Natural killer cell (primary cell): ENCODE results near the gene TGFBR3. TPM values are rescaled to one million over a fixed set of nuclear protein-coding genes. Genes with fewer than 3 reads are reported as not detected.

Experiments
- ATAC-seq, 3 donors: fragments of 150-1000 bp in 2 of 3; fragments of 200-7000 bp in 1 of 3; cut with Tn5 transposase; 1 replicate in 1 of 3; 2 replicates in 2 of 3; pipeline ENCODE4 v1.10.0; 2021; ENCODE audit warnings: mild to moderate bottlenecking in 2 of 3, moderate library complexity in 2 of 3
- DNase-seq, 2 donors: peaks; one replicate each; pipeline versions ENCODE4 v3.0.0 to v3.0.0-alpha.2; 2013 to 2021; ENCODE audit warnings: mixed read lengths in 1 of 2
- H3K27ac ChIP-seq: one replicate; pipeline ENCODE4 v1.5.1; 2013; ENCODE audit warnings: mild to moderate bottlenecking, low read length
- H3K27me3 ChIP-seq: one replicate; pipeline ENCODE4 v1.6.1; 2013; ENCODE audit warnings: low read length; ENCODE audit not compliant: control insufficient read depth, insufficient read depth
- H3K36me3 ChIP-seq: one replicate; pipeline ENCODE4 v1.6.1; 2013; ENCODE audit warnings: low read length; ENCODE audit not compliant: control insufficient read depth, insufficient read depth
- H3K4me1 ChIP-seq: one replicate; pipeline ENCODE4 v1.6.1; 2013; ENCODE audit warnings: low read length; ENCODE audit not compliant: control insufficient read depth, insufficient read depth
- H3K4me3 ChIP-seq: one replicate; pipeline ENCODE4 v1.5.1; 2013; ENCODE audit warnings: low read length
- H3K9me3 ChIP-seq: one replicate; pipeline ENCODE4 v1.6.1; 2013; ENCODE audit warnings: low read length; ENCODE audit not compliant: control insufficient read depth, insufficient read depth
- H3K27ac Mint-ChIP-seq, 2 donors: one replicate each; pipeline ENCODE4 v1.8.0; 2022; ENCODE audit warnings: mild to moderate bottlenecking in 2 of 2, mixed read lengths in 2 of 2, moderate library complexity in 1 of 2
- H3K27me3 Mint-ChIP-seq, 2 donors: one replicate each; pipeline ENCODE4 v1.8.0; 2022; ENCODE audit warnings: low read depth in 2 of 2, mixed read lengths in 2 of 2
- H3K36me3 Mint-ChIP-seq: one replicate; pipeline ENCODE4 v1.8.0; 2022; ENCODE audit warnings: mixed read lengths
- H3K4me1 Mint-ChIP-seq, 2 donors: one replicate each; pipeline ENCODE4 v1.8.0; 2022; ENCODE audit warnings: mixed read lengths in 2 of 2
- H3K4me3 Mint-ChIP-seq: one replicate; pipeline ENCODE4 v1.8.0; 2022; ENCODE audit warnings: mild to moderate bottlenecking, moderate library complexity, mixed read lengths
- H3K9me3 Mint-ChIP-seq, 2 donors: one replicate each; pipeline ENCODE4 v1.8.0; 2022; ENCODE audit warnings: mixed read lengths in 2 of 2
- WGBS: methylation state at CpG from one replicate; pipeline ENCODE4 v1.1.7; 2013; ENCODE audit warnings: missing lambda C conversion rate; ENCODE audit not compliant: insufficient coverage; 5-methylcytosine and 5-hydroxymethylcytosine counted together
- intact Hi-C: fragments of 100-400 bp; cut with micrococcal nuclease; formaldehyde crosslinking; loops from one replicate; pipeline ENCODE4 v1.14.2; 2022
- total RNA-seq, 4 donors: library from RNA; stranded (reverse); fragments of 120-200 nt in 1 of 4; gene quantifications; one replicate each; pipeline versions ENCODE4 v1.2.3 to v1.2.4, GENCODE V29; 2013 to 2022
- TF ChIP-seq, protein P1 (sequence below): fragments of 200-600 bp; IDR thresholded peaks from one replicate; pipeline ENCODE4 v1.8.0; 2022; ENCODE audit warnings: antibody characterized with exemption

TGFBR3 gene
- total RNA-seq, 3 donors from 2014 or later (not counting 1 experiment from before 2014, with no cell fraction given): 225 to 274 (median 243) TPM

DNA sequence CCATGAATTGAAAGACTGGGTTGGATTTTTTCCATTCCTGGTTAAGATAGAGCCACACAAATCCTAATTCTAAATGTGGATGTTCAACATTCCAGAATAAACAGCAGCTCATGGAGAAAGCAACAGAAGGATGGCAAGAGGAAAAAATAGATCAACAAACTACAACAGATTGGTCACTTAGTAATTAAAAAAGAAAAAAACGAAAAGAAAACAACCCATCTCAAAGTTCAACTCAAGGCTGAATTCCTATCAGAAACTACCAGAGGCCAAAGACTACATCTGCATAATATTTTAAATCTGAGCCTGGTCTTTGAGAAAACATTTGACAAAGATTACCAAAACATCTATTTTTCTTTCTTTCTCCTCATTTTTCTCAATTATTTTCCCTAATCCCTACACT is 69.9 kb downstream of the TGFBR3 start:
- H3K36me3 Mint-ChIP-seq: no peaks in the 10 kb centered on the region
- no peak for DNase-seq
- Histone ChIP-seq H3K27me3 (no peaks in the 10 kb centered on the region), H3K4me1 (peaks cover 43% of the 10 kb centered on the region), H3K4me3 (no peak overlapping the region), H3K27ac (no peak overlapping the region), H3K9me3 (no peaks in the 10 kb centered on the region), H3K36me3 (no peaks in the 10 kb centered on the region)
- H3K4me1 Mint-ChIP-seq: peaks cover 77 to 82% of the 10 kb centered on the region in 2 donors
- H3K4me3 Mint-ChIP-seq: no peak overlapping the region
- H3K27ac Mint-ChIP-seq: peak overlapping the region; percentile 70 to 95
- intact Hi-C loops: loop anchor here (5.0 kb wide), 1 partner anchor 259 kb away; no protein-coding TSS in a partner anchor
- no peak for ATAC-seq
- H3K9me3 Mint-ChIP-seq: no peaks in the 10 kb centered on the region
- no peaks in the 10 kb centered on the region for H3K27me3 Mint-ChIP-seq
- TF ChIP-seq, protein P1, sequence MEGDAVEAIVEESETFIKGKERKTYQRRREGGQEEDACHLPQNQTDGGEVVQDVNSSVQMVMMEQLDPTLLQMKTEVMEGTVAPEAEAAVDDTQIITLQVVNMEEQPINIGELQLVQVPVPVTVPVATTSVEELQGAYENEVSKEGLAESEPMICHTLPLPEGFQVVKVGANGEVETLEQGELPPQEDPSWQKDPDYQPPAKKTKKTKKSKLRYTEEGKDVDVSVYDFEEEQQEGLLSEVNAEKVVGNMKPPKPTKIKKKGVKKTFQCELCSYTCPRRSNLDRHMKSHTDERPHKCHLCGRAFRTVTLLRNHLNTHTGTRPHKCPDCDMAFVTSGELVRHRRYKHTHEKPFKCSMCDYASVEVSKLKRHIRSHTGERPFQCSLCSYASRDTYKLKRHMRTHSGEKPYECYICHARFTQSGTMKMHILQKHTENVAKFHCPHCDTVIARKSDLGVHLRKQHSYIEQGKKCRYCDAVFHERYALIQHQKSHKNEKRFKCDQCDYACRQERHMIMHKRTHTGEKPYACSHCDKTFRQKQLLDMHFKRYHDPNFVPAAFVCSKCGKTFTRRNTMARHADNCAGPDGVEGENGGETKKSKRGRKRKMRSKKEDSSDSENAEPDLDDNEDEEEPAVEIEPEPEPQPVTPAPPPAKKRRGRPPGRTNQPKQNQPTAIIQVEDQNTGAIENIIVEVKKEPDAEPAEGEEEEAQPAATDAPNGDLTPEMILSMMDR: no peak
- 88% methylated on average over 1 of the region's 1 CpG for WGBS

GRCh38 chr1:91814448-91814847 is 71.5 kb downstream of the TGFBR3 start:
- Histone ChIP-seq H3K4me3 (no peak overlapping the region), H3K4me1 (peaks cover 43% of the 10 kb centered on the region), H3K27ac (no peak overlapping the region), H3K36me3 (no peaks in the 10 kb centered on the region), H3K27me3 (no peaks in the 10 kb centered on the region), H3K9me3 (no peaks in the 10 kb centered on the region)
- peak overlapping the region; percentile 66 for H3K4me3 Mint-ChIP-seq
- H3K27me3 Mint-ChIP-seq: no peaks in the 10 kb centered on the region
- 72% methylated on average over 3 of the region's 4 CpGs for whole genome bisulfite sequencing
- H3K9me3 Mint-ChIP-seq: no peaks in the 10 kb centered on the region
- TF ChIP-seq, protein P1: no peak
- H3K27ac Mint-ChIP-seq: peak overlapping the region; percentile 70 to 95
- peaks cover 80 to 91% of the 10 kb centered on the region in 2 donors for H3K4me1 Mint-ChIP-seq
- intact Hi-C loops: loop anchor here (5.0 kb wide), 1 partner anchor 33 kb away; no protein-coding TSS in a partner anchor
- no peaks in the 10 kb centered on the region for H3K36me3 Mint-ChIP-seq
- ATAC-seq (no peak), DNase-seq (no peak)

GRCh38 chr1:91813813-91814212 is 72.1 kb downstream of the TGFBR3 start:
- Histone ChIP-seq H3K4me1 (peaks cover 41% of the 10 kb centered on the region), H3K27ac (no peak overlapping the region), H3K4me3 (no peak overlapping the region), H3K9me3 (no peaks in the 10 kb centered on the region), H3K36me3 (no peaks in the 10 kb centered on the region), H3K27me3 (no peaks in the 10 kb centered on the region)
- Mint-ChIP-seq H3K4me1 (peaks cover 84 to 91% of the 10 kb centered on the region in 2 donors), H3K36me3 (no peaks in the 10 kb centered on the region), H3K27me3 (no peaks in the 10 kb centered on the region), H3K9me3 (no peaks in the 10 kb centered on the region), H3K27ac (peak overlapping the region; percentile 70 to 95), H3K4me3 (no peak overlapping the region)
- TF ChIP-seq, protein P1: no peak
- intact Hi-C loops: loop anchor here (5.0 kb wide), 1 partner anchor 33 kb away; no protein-coding TSS in a partner anchor
- WGBS: 79% methylated on average over 6 of the region's 7 CpGs
- DNase-seq (no peak), ATAC-seq (no peak)
